Upper lobe of left lung (tissue), 4 donors: ENCODE data around the gene MYO15B.

Experiments
- CTCF ChIP-seq, 6 experiments: fragments of 450-650 bp in 4 of 6; fragments of 200-600 bp in 2 of 6; sonication (generic) in 2 of 6; IDR thresholded peaks; one replicate each; pipeline ENCODE4 v1.5.1; 2016 to 2019; ENCODE audit warnings: antibody characterized with exemption in 6 of 6
- EP300 ChIP-seq, 4 donors: sonication (generic); formaldehyde crosslinking; IDR thresholded peaks; one replicate each; pipeline ENCODE4 v1.5.1; 2017; ENCODE audit warnings: antibody characterized with exemption in 4 of 4, control low read depth in 2 of 4
- POLR2A ChIP-seq, 4 donors: fragments of 450-650 bp; IDR thresholded peaks; one replicate each; pipeline ENCODE4 v1.5.1; 2016 to 2017; ENCODE audit warnings: antibody characterized with exemption in 4 of 4, mild to moderate bottlenecking in 2 of 4
- POLR2AphosphoS5 ChIP-seq, 2 donors: sonication (generic); formaldehyde crosslinking; IDR thresholded peaks; one replicate each; pipeline ENCODE4 v1.5.1; 2017; ENCODE audit warnings: antibody characterized with exemption in 2 of 2

DNA sequence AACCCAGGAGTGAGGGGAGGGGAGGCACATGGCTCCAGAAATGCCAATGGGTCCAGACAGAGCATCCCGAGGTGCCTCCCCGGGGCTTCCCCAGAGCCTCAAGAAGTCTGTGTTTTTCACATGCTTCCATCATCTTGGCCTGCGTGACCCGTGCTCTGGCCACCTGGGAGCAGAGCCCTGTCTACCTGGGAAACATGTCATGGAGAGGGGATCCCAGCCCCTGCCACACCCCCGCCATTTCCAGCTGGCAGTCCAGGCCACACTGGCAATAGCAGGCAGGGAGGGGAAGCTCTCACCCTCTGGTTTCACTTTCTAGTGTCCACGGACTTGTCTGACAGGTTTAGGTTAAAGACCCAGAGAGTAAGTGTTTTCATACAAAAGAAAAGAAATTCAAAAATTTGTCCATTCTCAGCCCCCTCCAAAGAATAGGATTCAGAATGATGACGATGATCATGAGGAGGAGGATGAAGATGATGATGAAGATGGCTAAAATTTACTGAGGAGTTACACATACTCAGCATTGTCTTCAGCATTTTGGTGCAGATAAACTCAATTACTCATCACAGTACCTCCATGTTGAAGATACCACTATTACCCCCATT, 54.7 kb downstream of the MYO15B start:
- TF ChIP-seq CTCF (IDR thresholded peaks at IDR 0.05) (no peak), POLR2A (IDR thresholded peaks at IDR 0.05) (no peak), POLR2AphosphoS5 (IDR thresholded peaks at IDR 0.05) (no peak), EP300 (IDR thresholded peaks at IDR 0.05) (no peak)
